HG02970 (cell line): ENCODE measurements around the gene PBLD.

ENCODE experiments used
- ATAC-seq: cut with Tn5 transposase; IDR thresholded peaks from one replicate; pipeline ENCODE4 v1.9.1; 2021; ENCODE audit warnings: mild to moderate bottlenecking, moderate library complexity, moderate number of reproducible peaks; ENCODE audit not compliant: unreplicated experiment, low FRiP score

Gene PBLD

DNA sequence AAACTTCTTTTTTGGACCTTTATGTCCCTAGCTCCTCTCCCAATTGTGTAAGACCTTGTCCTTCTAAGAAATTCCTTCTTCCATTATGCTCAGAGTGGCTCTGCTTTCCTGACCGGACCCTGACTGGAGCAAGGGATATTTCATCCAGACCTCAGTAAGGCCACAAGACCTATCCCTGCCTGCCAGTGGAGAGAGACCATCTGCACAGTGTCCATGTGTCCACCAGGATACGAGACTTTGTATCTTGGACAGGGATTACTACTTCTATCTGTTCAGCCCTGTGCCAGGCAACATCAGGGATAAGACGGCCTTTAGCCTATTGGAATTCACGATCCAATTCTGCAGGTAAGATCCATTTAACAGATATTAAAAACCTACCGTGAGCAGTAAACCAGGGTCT, 93.7 kb downstream of the PBLD start:
- ATAC-seq, result no peak

DNA sequence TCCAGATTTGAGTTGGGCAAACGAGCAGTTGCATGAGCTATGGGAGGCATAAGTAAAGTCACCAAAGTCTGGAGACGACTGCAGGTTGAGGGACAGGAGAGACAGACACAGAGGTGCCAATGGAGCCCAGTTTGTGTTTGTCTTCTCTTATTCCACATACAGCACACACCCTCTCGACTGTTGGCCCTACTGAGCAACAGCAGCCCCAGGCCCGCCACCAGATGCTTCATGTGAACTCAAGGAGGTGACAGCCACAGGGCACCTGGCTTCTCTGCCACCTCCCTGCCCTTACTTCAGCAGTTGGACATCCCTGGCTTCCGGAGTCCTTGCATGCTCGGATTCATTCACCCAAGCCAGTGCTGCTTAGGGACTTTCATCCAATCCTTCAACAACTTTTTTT, 94.4 kb downstream of the PBLD start:
- no peak for ATAC-seq

DNA sequence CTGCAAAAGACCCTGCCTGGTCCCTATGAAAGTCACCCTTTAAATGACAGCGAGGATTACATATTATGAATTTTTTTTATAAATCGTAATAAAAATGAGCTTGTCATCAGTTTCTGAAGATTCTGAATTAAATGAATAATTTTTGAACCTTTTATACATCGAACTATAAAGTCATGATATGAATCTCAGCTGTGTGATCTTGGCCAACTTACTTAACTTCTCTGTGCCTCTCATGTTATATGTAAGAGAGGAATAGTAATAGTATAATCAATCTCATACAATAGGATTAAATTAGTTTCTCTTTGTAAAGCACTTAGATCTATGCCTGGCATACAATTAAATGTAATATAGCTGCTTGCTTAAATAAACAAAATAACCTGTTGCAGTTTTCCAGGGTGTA, 95.6 kb downstream of the PBLD start:
- no peak for ATAC-seq

DNA sequence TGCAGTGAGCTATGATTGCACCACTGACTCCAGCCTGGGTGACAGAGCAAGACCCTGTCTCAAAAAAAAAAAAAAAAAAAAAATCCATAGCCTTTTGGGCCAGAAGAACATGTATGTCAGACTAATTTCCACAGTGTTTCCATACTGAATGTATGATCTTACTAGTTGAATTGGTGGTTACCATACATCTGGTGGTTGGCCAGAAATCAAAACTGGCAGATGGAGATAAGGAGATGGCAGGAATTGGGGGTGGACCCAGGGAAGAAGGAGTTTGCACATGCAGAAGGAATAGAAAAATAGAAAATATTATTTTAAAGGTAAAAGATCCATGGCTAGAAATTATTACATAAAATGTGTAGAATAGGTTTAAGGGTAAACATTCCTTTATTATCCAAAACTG, 97.1 kb downstream of the PBLD start:
- no peak for ATAC-seq

DNA sequence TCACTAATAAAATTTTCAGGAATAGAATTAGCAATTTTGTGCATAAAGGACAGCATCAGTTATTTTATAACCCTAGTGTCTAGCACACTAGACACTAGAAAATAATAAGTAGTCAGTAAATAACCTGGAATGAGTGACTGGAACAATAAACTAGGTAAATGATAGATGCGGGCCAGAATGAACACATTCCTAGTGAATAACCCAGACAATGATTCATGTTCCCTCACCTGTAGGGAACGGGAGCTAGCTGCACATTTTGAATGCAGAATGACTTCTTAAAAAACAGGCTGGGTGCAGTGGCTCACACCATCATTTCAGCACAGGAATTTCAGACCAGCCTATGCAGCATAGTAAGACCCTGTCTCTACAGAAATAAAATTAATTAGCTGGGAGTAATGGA, 97.6 kb downstream of the PBLD start:
- no peak for ATAC-seq

DNA sequence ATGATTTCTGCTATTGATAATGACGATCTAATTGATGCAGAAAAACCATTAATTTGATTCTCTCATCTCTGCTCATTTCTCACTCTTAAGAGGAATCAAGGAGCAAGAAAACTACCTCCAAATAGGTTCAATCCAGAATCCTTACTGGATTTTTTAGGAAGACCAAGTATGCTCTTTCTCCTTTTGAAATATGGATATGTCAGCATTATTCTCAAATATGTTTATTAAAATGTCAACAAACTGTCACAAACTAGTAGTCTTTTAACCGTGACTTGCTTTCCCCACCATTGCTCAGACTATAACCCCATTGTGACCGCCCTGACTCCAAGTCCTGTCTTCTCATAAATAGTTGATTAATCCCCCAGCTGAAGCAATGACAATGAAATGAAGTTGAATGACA, 99.7 kb downstream of the PBLD start:
- ATAC-seq, result no peak
